ENCODE results near the gene TMEM204.

The TMEM204 gene

GRCh38 chr16:1602285-1602684 is 68.8 kb downstream of the TMEM204 start:
- no peak for DNase-seq

Measured in stimulated activated CD4-positive, alpha-beta T cell treated with anti-CD3 and anti-CD28 coated beads, Interleukin-4, amount 100 ng/mL, for 1 hour (primary cell).